NT2/D1 (cell line): ENCODE measurements around the gene GALK1.

Experiments
- SUZ12 ChIP-seq: IDR thresholded peaks from 2 replicates; pipeline ENCODE4 v1.6.1; 2011; ENCODE audit not compliant: insufficient read length, insufficient read depth; ENCODE audit errors: extremely low read depth
- YY1 ChIP-seq: IDR thresholded peaks from 2 replicates; pipeline ENCODE4 v1.6.1; 2011; ENCODE audit not compliant: insufficient read length, insufficient read depth
- ZNF274 ChIP-seq: IDR thresholded peaks from 2 replicates; pipeline ENCODE4 v1.6.1; 2011; ENCODE audit warnings: mild to moderate bottlenecking, low read depth, low read length

- TF ChIP-seq YY1 (no peak), ZNF274 (no peak), SUZ12 (no peak)
Observed at GRCh38 chr17:75738218-75738802, 26.7 kb downstream of the GALK1 start.
